Effector memory CD4-positive, alpha-beta T cell (primary cell): ENCODE data around the gene DPH6.
"Not testable (repeated sequence)": the region's sequence is repeated elsewhere in the genome, so short reads cannot be mapped to it uniquely, and the experiment has no call there.

Source experiments
- DNase-seq, 3 donors: peaks; one replicate each; pipeline ENCODE4 v3.0.0-alpha.2; 2020
- H3K27ac ChIP-seq: 2 replicates; pipeline ENCODE4 v1.7.0; 2013; ENCODE audit warnings: mild to moderate bottlenecking, low read length, moderate library complexity; ENCODE audit not compliant: insufficient read depth, poor library complexity, severe bottlenecking
- H3K27me3 ChIP-seq: replicated peaks from 2 replicates; pipeline ENCODE4 v1.7.0; 2013; ENCODE audit warnings: mild to moderate bottlenecking, low read length; ENCODE audit not compliant: insufficient read depth, control insufficient read depth, poor library complexity, severe bottlenecking
- H3K36me3 ChIP-seq: 2 replicates; pipeline ENCODE4 v1.7.0; 2013; ENCODE audit warnings: mild to moderate bottlenecking, low read length, moderate library complexity; ENCODE audit not compliant: control insufficient read depth, insufficient read depth
- H3K4me1 ChIP-seq: 2 replicates; pipeline ENCODE4 v1.7.0; 2013; ENCODE audit warnings: low read length, mild to moderate bottlenecking; ENCODE audit not compliant: control insufficient read depth, insufficient read depth, poor library complexity, severe bottlenecking
- H3K4me3 ChIP-seq: 2 replicates; pipeline ENCODE4 v1.7.0; 2013; ENCODE audit warnings: low read length, low read depth, mild to moderate bottlenecking; ENCODE audit not compliant: insufficient read depth, poor library complexity, severe bottlenecking
- H3K9me3 ChIP-seq: 2 replicates; pipeline ENCODE4 v1.7.0; 2013; ENCODE audit warnings: mild to moderate bottlenecking, low read length, moderate library complexity; ENCODE audit not compliant: control insufficient read depth

Gene DPH6

GRCh38 chr15:35329521-35329961 is 216.4 kb downstream of the DPH6 start:
- DNase-seq = no peak
- no peak overlapping the region for H3K27ac ChIP-seq
- no peaks in the 10 kb centered on the region for H3K4me1 ChIP-seq
- H3K9me3 ChIP-seq = no peaks in the 10 kb centered on the region
- no peak overlapping the region for H3K4me3 ChIP-seq
- H3K36me3 ChIP-seq = no peaks in the 10 kb centered on the region
- H3K27me3 ChIP-seq = no peaks in the 10 kb centered on the region

DNA sequence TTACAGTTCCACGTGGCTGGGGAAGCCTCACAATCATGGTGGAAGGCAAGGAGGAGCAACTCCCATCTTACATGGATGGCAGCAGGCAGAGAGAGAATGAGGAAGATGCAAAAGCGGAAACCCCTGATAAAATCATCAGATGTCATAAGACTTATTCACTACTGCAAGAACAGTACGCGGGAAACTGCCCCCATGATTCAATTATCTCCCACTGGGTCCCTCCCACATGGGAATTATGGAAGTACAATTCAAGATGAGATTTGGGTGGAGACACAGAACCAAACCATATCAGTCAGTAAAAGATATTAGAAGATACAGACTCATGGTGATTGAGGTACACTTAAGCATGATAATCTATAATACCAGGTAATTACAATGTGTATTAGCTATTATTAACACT is 217.1 kb downstream of the DPH6 start:
- not testable (repeated sequence) for H3K27ac ChIP-seq, H3K27me3 ChIP-seq, H3K36me3 ChIP-seq, H3K4me1 ChIP-seq, H3K9me3 ChIP-seq, DNase-seq, H3K4me3 ChIP-seq

- no peaks in the 10 kb centered on the region for H3K9me3 ChIP-seq
Observed at GRCh38 chr15:35327789-35328188, 218.2 kb downstream of the DPH6 start.

GRCh38 chr15:35325374-35325941 is 220.5 kb downstream of the DPH6 start:
- no peak overlapping the region for H3K4me3 ChIP-seq
- H3K27ac ChIP-seq = no peak overlapping the region
- no peak for DNase-seq
- no peaks in the 10 kb centered on the region for H3K27me3 ChIP-seq
- no peaks in the 10 kb centered on the region for H3K9me3 ChIP-seq
- no peaks in the 10 kb centered on the region for H3K4me1 ChIP-seq
- no peaks in the 10 kb centered on the region for H3K36me3 ChIP-seq

More at GRCh38 chr15:35327789-35328188, 218.2 kb downstream of the DPH6 start:
- Histone ChIP-seq H3K4me1 (no peaks in the 10 kb centered on the region), H3K27ac (no peak overlapping the region), H3K36me3 (no peaks in the 10 kb centered on the region), H3K27me3 (no peaks in the 10 kb centered on the region), H3K4me3 (no peak overlapping the region)
- no peak for DNase-seq

DNA sequence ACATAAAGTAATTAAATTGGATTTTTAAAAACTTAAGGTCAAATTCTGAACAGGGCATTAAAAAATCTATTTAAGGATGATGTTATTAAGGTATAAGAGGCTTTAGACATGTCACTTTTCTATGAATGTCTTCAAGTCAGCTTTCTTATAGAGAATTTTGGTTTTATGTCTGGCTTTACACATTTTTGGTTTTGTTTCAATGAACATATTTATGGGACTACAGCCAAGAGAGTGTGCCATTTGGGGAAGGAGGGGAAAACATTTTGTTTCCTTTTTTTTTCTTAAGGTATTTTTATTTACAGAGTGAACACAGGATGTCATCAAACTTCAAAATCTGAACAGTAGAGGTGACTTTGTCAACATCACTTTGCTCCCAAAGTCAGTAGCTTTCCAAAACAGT is 222.8 kb downstream of the DPH6 start:
- Histone ChIP-seq H3K4me3 (no peak overlapping the region), H3K36me3 (no peaks in the 10 kb centered on the region), H3K4me1 (no peaks in the 10 kb centered on the region), H3K27me3 (no peaks in the 10 kb centered on the region), H3K9me3 (no peaks in the 10 kb centered on the region), H3K27ac (no peak overlapping the region)
- DNase-seq = no peak

DNA sequence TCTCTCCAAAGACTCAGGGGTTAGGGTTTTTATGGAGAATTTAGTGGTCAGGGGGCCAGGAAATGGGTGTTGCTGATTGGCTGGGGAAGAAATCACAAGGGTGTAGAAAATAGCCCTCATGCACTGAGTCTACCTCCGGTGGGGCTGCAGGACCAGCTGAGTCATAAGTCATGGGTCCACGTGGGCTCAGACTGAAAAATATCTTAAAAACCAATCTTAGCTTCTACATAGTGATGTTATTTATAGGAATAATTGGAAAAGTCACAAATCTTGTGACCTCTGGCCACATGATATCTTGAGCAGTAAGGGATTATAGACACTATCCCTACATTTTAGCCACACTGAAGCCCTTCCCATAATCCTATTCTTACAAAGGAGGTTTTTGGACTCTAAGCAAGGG is 224.0 kb downstream of the DPH6 start:
- no peak for DNase-seq
- Histone ChIP-seq H3K9me3 (no peaks in the 10 kb centered on the region), H3K4me3 (no peak overlapping the region), H3K27ac (no peak overlapping the region), H3K27me3 (no peaks in the 10 kb centered on the region), H3K36me3 (no peaks in the 10 kb centered on the region), H3K4me1 (no peaks in the 10 kb centered on the region)

GRCh38 chr15:35320911-35321310 is 225.1 kb downstream of the DPH6 start:
- Histone ChIP-seq H3K4me3 (no peak overlapping the region), H3K27me3 (no peaks in the 10 kb centered on the region), H3K9me3 (no peaks in the 10 kb centered on the region), H3K4me1 (no peaks in the 10 kb centered on the region), H3K27ac (no peak overlapping the region), H3K36me3 (no peaks in the 10 kb centered on the region)
- no peak for DNase-seq
